AG04449 (cell line): ENCODE measurements around the gene PPIE.

Source experiments
- CTCF ChIA-PET: fragments of 350-600 bp; formaldehyde crosslinking; extraction: SDS; loops from one replicate; lab custom pipeline; 2021; ENCODE audit warnings: antibody characterized with exemption; lab: Yijun Ruan, JAX
- POLR2A ChIA-PET: fragments of 400-600, 350-600 bp; formaldehyde crosslinking; extraction: SDS; loops from one replicate; lab custom pipeline; 2020; ENCODE audit warnings: antibody characterized with exemption, inconsistent platforms; lab: Yijun Ruan, JAX
- DNase-seq: peaks from one replicate; pipeline ENCODE4 v3.0.0-alpha.2; 2010; ENCODE audit warnings: low read depth, low spot score
- H3K4me3 ChIP-seq: 2 replicates; pipeline ENCODE4 v1.5.1; 2011; ENCODE audit warnings: low read depth, mild to moderate bottlenecking, control low read depth, low read length
- TF ChIP-seq, protein P1 (sequence below): IDR thresholded peaks from one replicate; pipeline ENCODE4 v1.5.1; 2011; ENCODE audit warnings: mild to moderate bottlenecking, moderate library complexity, low read length, control low read depth, inconsistent platforms; ENCODE audit not compliant: insufficient read depth; ENCODE audit errors: missing control alignments

Gene PPIE

DNA sequence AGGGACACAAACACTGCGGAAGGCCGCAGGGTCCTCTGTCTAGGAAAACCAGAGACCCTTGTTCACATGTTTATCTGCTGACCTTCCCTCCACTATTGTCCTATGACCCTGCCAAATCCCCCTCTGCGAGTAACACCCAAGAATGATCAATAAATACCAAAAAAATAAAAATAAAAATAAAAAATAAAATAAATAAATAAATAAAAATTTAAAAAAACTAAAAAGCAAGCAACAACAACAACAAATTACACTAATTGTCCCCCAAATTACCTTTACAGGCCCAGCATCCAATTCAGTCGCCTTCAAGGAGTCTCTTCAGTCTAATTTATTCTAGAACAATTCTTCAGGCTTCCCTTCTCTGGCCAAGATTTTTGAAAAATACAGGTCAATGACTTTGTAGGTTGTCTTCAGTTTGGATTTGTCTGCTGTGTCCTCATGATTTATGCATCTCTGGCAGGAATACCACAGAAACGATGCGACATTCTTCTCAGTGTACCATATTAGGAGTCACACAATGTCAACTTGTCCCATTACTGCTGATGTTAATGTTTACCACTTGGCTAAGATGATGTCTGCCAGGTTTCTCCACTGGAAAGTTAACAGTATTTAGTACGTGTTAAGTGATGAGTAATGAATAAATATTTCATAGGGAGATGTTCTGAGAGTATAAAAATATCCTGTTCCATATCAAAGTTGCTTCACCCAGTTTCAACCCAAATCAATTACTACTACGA is 70.3 kb downstream of the PPIE start:
- DNase-seq = no peak
- H3K4me3 ChIP-seq = no peak overlapping the region
- ChIA-PET POLR2A (no interaction called here), CTCF (interaction anchor here (2.0 kb wide), 1 partner anchor 165 kb away, joined by 7 read pairs; no protein-coding TSS in a partner anchor)
- TF ChIP-seq, protein P1, sequence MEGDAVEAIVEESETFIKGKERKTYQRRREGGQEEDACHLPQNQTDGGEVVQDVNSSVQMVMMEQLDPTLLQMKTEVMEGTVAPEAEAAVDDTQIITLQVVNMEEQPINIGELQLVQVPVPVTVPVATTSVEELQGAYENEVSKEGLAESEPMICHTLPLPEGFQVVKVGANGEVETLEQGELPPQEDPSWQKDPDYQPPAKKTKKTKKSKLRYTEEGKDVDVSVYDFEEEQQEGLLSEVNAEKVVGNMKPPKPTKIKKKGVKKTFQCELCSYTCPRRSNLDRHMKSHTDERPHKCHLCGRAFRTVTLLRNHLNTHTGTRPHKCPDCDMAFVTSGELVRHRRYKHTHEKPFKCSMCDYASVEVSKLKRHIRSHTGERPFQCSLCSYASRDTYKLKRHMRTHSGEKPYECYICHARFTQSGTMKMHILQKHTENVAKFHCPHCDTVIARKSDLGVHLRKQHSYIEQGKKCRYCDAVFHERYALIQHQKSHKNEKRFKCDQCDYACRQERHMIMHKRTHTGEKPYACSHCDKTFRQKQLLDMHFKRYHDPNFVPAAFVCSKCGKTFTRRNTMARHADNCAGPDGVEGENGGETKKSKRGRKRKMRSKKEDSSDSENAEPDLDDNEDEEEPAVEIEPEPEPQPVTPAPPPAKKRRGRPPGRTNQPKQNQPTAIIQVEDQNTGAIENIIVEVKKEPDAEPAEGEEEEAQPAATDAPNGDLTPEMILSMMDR = no peak

DNA sequence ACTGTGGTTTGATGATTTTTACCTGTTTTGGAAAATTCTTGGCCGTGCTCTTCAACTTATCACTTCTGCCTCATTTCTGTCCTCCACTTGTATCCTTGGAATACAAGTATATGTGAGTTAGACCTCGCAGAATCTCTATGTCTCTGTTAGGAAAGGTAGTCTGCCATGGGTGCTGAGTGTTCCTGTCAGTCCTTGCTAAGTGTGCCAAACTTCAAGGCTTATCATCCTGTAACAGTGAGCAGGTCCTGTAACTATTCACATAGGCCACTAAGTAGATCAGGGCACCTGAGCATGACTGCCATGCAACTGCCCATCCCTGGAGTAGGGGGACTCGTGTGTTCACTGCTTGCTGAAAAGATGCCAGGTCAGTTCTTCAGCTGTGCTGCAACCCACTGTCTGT is 74.2 kb downstream of the PPIE start:
- TF ChIP-seq, protein P1 = no peak
- no peak overlapping the region for H3K4me3 ChIP-seq
- DNase-seq = no peak
- POLR2A ChIA-PET = no interaction called here
- CTCF ChIA-PET = interaction anchor here (6.0 to 16.9 kb wide), 3 partner anchors 12 to 160 kb away, joined by 41 to 206 read pairs (median 191); partner anchors contain the start of gene MYCL
